HG02588 (cell line): ENCODE results near the gene ADGRV1.

Experiments
- ATAC-seq: cut with Tn5 transposase; IDR thresholded peaks from one replicate; pipeline ENCODE4 v1.9.1; 2021; ENCODE audit warnings: mild to moderate bottlenecking, moderate library complexity; ENCODE audit not compliant: unreplicated experiment

Gene ADGRV1

GRCh38 chr5:91177639-91178038 lies 619.0 kb downstream of the ADGRV1 start:
- ATAC-seq, result no peak

- no peak for ATAC-seq
Observed at GRCh38 chr5:91178461-91178860, 619.9 kb downstream of the ADGRV1 start.

GRCh38 chr5:91179018-91179417 lies 620.4 kb downstream of the ADGRV1 start:
- ATAC-seq, result no peak

- ATAC-seq, result no peak
Observed at GRCh38 chr5:91180506-91180905, 621.9 kb downstream of the ADGRV1 start.

- peak; percentile 73 for ATAC-seq
Observed at GRCh38 chr5:91182763-91183162, 624.2 kb downstream of the ADGRV1 start.

- ATAC-seq, result no peak
Observed at GRCh38 chr5:91183743-91184142, 625.1 kb downstream of the ADGRV1 start.

GRCh38 chr5:91186101-91186500 lies 627.5 kb downstream of the ADGRV1 start:
- no peak for ATAC-seq

GRCh38 chr5:91187032-91187431 lies 628.4 kb downstream of the ADGRV1 start:
- ATAC-seq, result no peak

GRCh38 chr5:91188755-91189154 lies 630.2 kb downstream of the ADGRV1 start:
- no peak for ATAC-seq

GRCh38 chr5:91189480-91190313 lies 631.1 kb downstream of the ADGRV1 start:
- peak; percentile 76 for ATAC-seq

GRCh38 chr5:91190314-91190690 lies 631.7 kb downstream of the ADGRV1 start:
- ATAC-seq, result no peak

- no peak for ATAC-seq
Observed at GRCh38 chr5:91194824-91195381, 636.3 kb downstream of the ADGRV1 start.

- ATAC-seq, result no peak
Observed at GRCh38 chr5:91200692-91201091, 642.1 kb downstream of the ADGRV1 start.

GRCh38 chr5:91206103-91206502 lies 647.5 kb downstream of the ADGRV1 start:
- no peak for ATAC-seq

- ATAC-seq, result no peak
Observed at GRCh38 chr5:91206734-91207133, 648.1 kb downstream of the ADGRV1 start.

GRCh38 chr5:91207248-91207647 lies 648.7 kb downstream of the ADGRV1 start:
- no peak for ATAC-seq

- no peak for ATAC-seq
Observed at GRCh38 chr5:91211997-91212713, 653.6 kb downstream of the ADGRV1 start.

- ATAC-seq, result no peak
Observed at GRCh38 chr5:91212714-91213092, 654.1 kb downstream of the ADGRV1 start.
